ENCODE data around the gene C19orf81. TPM values are rescaled to one million over a fixed set of nuclear protein-coding genes. Genes with fewer than 3 reads are reported as not detected.
A peak's percentile ranks its signal among the peaks of the same experiment; 100 is the strongest.

Gene C19orf81
- total and polyA plus RNA-seq, 12 donors, result 0.61 to 7.2 (median 3.4) TPM; not detected in 2

GRCh38 chr19:50703915-50704796 lies 54.9 kb downstream of the C19orf81 start:
- Histone ChIP-seq H3K36me3 (no peaks in the 10 kb centered on the region), H3K4me3 (no peak overlapping the region), H3K27me3 (peaks cover 5 to 64% (median 41%) of the 10 kb centered on the region in 7 donors), H3K4me1 (no peaks in the 10 kb centered on the region), H3K9me3 (no peaks in the 10 kb centered on the region), H3K27ac (no peak overlapping the region)
- intact Hi-C loops (cut with DNase I), result loop anchor here in 4 of 10 donors (2.0 to 10.0 kb wide), 2 partner anchors 79 to 81 kb away; no protein-coding TSS in a partner anchor
- ATAC-seq (no peak), DNase-seq (no peak)
- TF ChIP-seq, protein P1, sequence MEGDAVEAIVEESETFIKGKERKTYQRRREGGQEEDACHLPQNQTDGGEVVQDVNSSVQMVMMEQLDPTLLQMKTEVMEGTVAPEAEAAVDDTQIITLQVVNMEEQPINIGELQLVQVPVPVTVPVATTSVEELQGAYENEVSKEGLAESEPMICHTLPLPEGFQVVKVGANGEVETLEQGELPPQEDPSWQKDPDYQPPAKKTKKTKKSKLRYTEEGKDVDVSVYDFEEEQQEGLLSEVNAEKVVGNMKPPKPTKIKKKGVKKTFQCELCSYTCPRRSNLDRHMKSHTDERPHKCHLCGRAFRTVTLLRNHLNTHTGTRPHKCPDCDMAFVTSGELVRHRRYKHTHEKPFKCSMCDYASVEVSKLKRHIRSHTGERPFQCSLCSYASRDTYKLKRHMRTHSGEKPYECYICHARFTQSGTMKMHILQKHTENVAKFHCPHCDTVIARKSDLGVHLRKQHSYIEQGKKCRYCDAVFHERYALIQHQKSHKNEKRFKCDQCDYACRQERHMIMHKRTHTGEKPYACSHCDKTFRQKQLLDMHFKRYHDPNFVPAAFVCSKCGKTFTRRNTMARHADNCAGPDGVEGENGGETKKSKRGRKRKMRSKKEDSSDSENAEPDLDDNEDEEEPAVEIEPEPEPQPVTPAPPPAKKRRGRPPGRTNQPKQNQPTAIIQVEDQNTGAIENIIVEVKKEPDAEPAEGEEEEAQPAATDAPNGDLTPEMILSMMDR (IDR thresholded peaks at IDR 0.05), result peak in 1 of 9 donors; percentile 30
- 37 to 40% methylated on average over 21 to 22 of the region's 22 CpGs for WGBS, 2 donors

DNA sequence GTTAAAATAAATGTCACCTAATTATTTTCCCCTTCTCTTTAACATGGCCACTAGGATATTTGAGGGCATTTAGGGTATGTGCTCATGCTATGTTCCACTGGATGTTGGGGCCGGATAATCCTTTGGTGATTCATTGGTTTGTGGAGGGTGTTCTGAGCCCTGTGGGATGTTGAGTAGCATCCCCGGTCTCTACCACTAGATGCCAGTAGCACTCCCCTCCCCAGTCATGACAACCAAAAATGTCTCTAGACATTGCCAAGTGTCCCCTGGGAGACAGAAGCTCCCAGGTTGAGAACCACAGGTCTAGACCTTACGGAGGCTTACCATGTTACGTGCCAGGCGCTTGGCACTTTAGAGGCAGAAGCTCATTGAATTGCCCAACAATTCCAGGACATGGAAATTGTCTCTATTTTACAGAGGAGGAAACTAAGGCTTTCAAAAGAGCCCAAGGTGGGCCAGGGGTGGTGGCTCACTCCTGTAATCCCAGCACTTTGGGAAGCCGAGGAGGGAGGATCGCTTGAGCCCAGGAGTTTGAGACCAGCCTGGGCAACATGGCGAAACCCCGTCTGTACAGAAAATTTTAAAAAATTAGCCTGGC lies 56.3 kb downstream of the C19orf81 start:
- Histone ChIP-seq H3K4me3 (no peak overlapping the region), H3K4me1 (no peaks in the 10 kb centered on the region), H3K27me3 (peaks cover 5 to 72% (median 46%) of the 10 kb centered on the region in 7 donors), H3K27ac (no peak overlapping the region), H3K9me3 (no peaks in the 10 kb centered on the region), H3K36me3 (no peaks in the 10 kb centered on the region)
- ATAC-seq, result peak in 3 of 8 donors; percentile 42 to 58 (median 44)
- WGBS, 2 donors, result 34 to 40% methylated on average over 9 of the region's 9 CpGs
- TF ChIP-seq, protein P1 (IDR thresholded peaks at IDR 0.05), result peak; percentile 13 to 70 (median 51)
- intact Hi-C loops (cut with DNase I), result loop anchor here in 4 of 10 donors (2.0 to 10.0 kb wide), 3 partner anchors 77 to 217 kb away; no protein-coding TSS in a partner anchor
- no peak for DNase-seq

- WGBS, 2 donors, result 63 to 66% methylated on average over 5 of the region's 5 CpGs
- no peaks in the 10 kb centered on the region for H3K9me3 ChIP-seq
- H3K27me3 ChIP-seq, result peaks cover 5 to 70% (median 48%) of the 10 kb centered on the region in 7 donors
- no peaks in the 10 kb centered on the region for H3K36me3 ChIP-seq
- TF ChIP-seq, protein P1 (IDR thresholded peaks at IDR 0.05), result no peak
- intact Hi-C loops (cut with DNase I), result loop anchor here in 4 of 10 donors (5.0 to 10.0 kb wide), 2 partner anchors 78 to 216 kb away; no protein-coding TSS in a partner anchor
- H3K27ac ChIP-seq, result no peak overlapping the region
- DNase-seq (no peak), ATAC-seq (no peak)
- H3K4me1 ChIP-seq, result no peaks in the 10 kb centered on the region
- no peak overlapping the region for H3K4me3 ChIP-seq
Measured at GRCh38 chr19:50706387-50706786, 57.1 kb downstream of the C19orf81 start.

DNA sequence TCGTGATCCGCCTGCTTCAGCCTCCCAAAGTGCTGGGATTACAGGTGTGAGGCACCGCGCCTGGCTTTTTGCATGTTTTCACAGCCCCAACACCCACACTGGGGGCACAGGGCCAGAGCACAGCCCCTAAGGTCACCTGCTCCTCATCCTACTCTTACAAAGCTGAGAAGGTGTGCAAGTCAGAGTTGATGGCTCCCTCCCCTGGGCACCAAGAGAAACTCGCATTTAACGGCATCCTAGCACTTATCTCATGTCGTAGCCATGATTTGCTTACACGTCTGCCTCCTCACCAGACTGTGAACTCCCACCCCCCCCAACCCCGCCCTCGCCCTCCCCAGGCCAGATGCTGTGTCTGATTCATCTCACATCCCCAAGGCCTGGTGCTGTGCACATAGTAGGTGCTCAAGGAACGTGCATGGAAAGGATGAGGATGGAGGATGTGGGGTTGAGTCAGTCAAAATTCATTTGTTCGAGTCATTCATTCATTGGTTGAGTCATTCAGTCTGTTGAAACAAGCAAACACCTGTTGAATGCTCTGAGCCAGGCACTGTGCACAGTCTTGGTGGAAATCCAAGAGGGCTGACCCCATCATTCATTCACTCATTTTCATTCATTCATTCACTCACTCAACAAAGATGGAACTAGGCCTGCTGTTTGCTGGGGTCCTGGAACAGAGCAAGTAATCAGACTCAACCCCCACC lies 59.1 kb downstream of the C19orf81 start:
- DNase-seq (no peak), ATAC-seq (no peak)
- 62 to 69% methylated on average over 12 of the region's 12 CpGs for WGBS, 2 donors
- Histone ChIP-seq H3K36me3 (no peaks in the 10 kb centered on the region), H3K27me3 (peaks cover 3 to 63% (median 35%) of the 10 kb centered on the region in 7 donors), H3K4me3 (no peak overlapping the region), H3K27ac (no peak overlapping the region), H3K4me1 (no peaks in the 10 kb centered on the region), H3K9me3 (no peaks in the 10 kb centered on the region)
- TF ChIP-seq, protein P1 (IDR thresholded peaks at IDR 0.05), result no peak
- intact Hi-C loops (cut with DNase I), result loop anchor here in 4 of 10 donors (5.0 to 10.0 kb wide), 2 partner anchors 76 to 214 kb away; no protein-coding TSS in a partner anchor
